GM19193 (cell line): ENCODE measurements around the gene CNOT4.

Experiments
- POLR2A ChIP-seq: IDR thresholded peaks from 4 replicates; pipeline ENCODE4 v1.6.1; 2011; ENCODE audit not compliant: insufficient read depth, insufficient read length; ENCODE audit errors: extremely low read depth

Gene CNOT4

DNA sequence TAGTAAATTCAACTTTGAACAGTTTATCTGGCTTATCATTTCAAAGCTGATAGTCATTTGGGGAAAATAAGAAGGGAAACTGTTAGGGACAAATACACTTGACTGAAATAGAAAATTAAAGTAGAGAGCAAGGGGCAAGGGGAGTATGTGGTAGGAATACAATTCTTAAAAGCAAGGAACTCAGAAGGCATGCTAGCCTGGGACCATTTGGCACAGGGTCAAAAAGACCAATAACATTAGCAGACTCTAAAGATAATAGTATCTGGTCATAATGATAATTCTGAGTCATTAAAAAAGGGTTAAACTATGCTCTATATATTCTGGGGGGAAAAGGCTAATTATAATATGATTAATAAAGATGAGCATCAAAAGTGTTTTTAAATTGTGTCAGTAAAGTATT is 112.2 kb downstream of the CNOT4 start:
- TF ChIP-seq POLR2A = no peak

DNA sequence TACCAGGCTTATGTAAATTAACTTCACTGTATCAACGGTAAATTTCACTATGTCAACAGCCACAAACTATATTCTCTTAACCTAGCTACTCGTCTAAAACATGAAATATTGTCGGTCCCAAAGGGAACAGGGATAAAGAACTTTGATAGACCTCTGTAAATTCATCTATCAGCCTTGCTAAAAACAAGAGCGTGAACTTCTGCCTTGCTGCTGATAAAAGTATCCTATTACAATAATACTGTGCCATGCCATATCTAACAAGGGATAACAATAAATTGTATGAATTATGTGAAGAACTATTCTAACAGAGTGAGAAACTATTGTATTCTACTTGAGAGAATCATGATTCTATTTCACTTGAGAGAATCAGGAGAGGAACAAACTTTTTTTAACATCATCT is 117.2 kb downstream of the CNOT4 start:
- no peak for TF ChIP-seq POLR2A

DNA sequence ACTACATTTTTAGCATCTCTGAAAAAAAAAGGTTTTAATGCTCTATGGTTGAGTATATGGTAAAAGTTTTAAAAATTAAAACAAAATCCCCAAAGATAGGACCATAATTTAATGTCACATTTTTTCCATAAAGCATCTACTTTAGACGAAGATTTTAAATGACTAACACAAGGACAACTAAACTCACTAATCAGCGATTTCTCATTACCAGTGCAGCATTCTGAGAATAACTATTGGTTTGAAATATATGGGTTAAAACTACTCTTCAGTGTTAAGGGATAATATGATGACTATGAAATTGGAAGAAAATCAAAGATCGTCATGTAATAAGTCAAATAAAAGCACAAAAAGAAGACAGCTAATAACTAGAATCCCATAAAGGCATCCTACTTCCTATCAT is 118.4 kb downstream of the CNOT4 start:
- no peak for TF ChIP-seq POLR2A

DNA sequence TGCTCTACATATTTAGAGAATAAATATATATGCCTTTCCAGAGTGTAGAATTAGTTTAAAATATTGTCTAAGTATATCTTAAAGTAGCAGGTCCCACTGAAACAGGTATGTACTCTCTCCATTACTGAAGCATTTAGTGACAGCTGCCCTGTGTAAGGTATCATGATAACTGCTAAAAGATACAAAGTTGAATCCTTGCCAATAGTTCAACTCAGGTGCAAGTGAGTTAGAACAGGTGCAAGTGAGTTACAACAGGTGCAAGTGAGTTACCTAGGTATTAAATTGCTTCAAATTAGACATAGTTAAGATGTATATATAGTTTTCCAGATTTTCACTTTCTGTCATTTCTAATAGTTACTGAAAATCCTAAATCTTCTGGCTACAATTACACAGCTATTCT is 119.1 kb downstream of the CNOT4 start:
- no peak for TF ChIP-seq POLR2A

DNA sequence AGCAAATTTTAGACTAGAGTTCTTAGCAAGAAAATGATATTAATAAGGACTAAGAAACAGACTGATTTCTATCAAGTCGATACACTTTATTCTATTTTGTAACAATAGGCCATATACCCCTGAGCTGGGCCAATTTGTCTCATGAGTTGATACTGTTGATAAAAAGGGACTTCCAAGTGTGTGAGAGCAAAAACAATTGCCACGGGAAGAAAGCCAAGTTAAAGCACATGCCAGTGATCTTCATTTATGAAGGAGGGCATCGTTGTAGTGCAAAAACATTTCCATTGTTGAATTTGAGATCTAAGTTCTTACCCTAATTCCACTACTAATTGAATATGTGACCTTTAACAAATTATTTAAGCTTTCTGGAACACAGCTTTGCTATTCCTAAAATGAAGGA is 119.9 kb downstream of the CNOT4 start:
- TF ChIP-seq POLR2A = no peak

DNA sequence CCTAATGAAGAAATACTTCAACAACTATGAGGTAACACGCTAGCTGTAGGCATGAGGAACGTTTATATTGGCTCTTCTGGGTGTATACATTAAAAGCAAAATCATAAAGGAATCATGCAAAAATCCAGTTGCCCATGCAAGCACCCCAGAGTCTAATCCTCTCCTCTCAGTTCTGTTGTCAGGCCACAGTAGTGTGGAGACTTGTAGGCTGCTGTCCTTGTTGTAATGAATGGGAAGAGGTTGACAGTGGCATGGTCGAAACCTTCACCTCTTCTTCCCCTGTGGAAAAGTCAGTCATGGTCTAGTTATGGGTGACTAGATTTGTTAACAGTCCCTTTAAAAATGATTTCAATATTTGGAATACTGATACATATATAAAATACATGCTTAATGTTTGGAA is 121.3 kb downstream of the CNOT4 start:
- TF ChIP-seq POLR2A = no peak

DNA sequence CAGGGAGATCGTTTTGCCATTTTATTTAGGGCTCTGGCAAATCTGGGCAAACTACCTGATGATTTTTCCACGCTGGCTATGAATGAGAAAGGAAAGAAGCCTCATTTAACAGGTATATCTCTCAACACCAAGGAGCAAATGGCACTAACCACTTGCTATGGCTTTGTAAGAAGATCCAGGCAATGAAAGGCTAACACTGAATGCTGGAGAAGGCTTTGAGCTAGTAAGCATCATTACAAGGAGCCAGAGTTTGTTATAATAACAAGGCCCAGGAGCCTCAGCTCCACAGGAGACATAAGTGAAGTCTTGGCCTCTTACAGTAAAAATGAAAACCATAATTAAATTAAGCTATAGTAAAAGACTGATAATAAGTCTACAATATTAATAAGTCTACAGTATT is 123.1 kb downstream of the CNOT4 start:
- TF ChIP-seq POLR2A = no peak

DNA sequence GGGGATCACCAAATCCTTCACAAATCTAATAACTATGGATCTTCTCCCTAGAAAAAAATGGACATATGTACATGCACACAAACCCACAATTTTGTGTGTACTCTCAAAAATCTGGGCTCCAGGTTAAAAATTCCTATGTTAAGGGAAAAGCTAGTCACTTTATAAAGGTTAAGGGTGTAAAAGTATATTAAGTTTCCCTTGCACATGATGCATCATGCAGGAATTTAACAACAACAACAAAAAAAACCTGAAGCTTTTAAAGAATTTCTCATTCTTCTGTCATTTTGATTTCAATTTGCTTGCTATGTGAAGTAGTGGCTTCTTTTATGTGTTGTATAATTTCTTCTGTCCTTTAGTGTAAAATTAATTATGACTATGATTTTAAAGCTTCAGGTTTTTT is 123.7 kb downstream of the CNOT4 start:
- TF ChIP-seq POLR2A = no peak

DNA sequence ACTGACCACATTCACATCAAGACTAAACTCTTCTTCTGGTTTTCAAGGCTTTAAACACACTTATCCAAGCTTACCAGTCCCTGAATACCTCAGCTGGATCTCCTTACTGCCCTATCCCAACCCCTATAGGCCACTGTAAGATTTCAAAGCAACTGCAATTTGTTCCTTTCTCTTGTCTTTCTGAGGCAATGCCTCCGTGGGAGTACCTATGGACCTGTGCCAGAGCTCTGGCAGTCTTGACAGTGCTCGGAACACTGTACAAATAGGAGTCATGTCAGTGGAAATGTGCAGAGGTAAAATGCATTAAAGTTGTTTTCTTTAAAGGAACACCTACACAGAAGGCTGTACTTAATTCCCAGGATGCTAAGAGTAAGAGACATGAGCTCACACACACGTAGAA is 124.7 kb downstream of the CNOT4 start:
- TF ChIP-seq POLR2A = no peak

DNA sequence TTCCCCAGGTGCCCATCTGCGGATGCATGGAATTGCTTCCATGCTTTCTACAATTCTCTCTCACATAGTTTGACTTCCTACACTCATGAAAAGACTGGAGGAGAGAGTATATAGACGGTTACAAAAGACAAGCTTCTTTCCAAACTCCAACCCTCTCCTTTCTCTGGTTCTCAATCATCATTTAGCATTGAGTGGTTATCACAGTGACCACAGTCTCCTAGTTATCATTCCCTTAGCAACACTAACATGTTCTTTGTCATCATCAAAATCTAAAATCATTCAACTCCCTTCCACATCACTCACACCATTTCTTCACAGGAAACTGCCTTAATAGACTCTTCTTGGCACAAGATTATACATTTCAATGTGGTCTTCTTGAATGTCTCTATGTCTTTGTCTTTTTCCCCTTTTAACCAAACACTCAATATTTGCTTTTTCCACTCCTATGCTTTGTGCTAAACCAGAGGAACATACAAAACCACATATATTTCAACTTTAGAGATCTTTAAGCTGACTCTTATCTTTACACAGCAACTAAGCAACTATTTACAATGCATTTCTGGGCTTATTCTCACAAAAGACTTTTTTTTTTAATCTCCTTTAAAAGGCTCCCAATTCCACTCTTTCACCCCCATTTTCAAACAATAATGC is 126.3 kb downstream of the CNOT4 start:
- TF ChIP-seq POLR2A = no peak

DNA sequence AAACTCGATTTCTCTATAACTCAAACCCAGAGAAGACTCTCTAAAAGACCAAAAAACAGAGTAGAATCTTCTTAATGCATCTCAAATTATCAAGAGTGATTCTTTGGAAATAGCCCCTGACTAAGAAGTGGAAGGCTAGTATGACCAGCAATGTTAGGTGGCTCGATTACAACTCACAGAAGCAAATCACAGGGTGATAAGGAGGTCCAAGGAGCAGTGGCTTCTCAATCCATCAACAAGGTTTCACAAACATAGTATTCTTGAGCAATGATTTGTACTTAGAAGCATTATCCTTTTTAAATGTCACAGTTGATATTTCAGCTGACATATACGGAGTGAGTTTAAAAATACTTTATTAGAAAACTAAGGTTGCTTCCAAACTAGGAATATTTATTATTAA is 127.7 kb downstream of the CNOT4 start:
- TF ChIP-seq POLR2A = no peak

DNA sequence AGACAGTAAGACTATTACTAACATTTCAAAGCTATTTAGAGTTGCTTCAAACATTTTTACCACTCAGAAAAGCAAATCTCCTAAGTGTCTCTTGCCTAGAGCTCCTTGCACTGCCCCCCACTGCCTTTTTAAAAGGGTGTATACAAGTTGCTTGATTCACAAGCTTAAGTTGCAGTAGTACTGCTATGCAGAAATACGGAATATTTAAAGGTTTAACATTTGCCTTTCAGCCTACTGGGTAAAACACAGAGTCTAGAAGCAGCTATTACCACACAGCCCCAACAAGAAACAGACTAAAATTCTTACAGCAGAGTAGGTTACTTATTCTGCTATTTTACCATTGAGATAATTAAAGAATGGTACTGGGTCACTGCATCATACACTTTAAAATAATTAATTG is 128.5 kb downstream of the CNOT4 start:
- TF ChIP-seq POLR2A = no peak

DNA sequence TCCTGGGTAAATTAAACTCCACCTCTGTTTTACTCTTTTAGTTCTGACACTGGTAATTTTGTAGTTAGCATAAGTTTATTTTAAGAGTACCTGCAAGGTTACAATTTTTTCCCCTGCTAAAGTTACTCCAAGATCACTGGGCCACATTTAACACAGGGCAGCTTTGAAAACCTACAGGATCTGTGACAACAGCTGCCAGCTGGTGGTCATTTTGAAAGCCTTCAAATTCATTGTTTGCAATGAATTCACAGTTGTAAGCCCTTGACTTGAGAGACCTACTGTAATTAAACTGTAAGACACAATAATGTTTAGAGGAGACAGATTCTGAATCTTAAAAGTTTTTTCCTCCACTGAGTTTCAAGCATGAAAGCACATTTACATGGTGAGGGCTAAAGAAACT is 129.6 kb downstream of the CNOT4 start:
- TF ChIP-seq POLR2A = no peak

DNA sequence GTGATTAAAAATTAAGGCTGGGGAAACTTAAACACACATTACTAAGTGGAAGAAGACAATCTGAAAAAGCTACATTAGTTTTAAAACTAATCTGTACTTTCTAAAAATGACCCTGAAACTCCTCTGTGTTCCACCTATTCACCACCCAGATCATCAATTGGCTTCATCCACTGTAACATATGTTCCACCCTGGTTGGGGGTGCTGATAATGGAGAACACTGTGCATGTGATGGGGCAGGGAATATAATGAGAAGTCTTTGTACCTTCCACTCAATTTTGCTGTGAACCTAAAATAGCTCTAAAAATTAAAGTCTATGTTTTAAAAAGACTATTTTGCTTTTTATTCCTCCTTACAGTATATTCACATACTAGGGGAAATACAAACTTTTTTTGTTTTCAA is 132.7 kb downstream of the CNOT4 start:
- no peak for TF ChIP-seq POLR2A

DNA sequence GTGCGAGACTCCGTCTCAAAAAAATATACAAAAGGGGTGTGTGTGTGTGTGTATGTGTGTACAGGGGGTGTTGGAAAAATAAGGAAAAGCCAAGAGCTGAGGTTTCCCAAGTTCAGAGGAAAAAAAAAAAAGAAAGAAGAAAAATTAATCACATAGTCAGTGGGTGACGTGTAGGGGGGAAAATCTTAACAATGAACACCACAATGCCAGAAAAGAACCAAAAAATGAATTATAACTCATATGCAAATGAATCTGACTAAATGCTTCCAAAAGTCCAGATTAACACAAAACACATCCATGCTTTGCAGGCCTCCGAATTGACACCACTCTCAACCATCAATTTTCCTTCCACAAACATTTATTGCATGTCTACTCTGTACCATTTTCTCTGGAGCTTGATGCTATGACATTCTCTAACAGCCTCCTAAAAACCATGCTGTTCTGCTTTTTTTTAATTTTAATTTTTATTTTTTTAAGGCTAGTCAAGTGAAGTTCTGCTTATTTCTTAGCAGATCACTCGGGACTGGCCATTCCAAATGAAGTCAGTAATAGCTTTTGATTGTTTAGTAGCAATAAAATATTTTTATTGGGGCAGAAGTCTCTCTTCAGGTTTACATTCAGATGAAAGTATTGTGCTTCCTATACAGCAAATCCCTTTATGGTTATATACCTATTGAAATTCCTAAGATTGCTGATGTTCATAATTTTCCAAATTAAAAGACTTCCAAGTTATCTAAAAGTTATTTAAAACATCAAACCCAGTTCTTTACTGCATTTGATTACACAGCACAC is 133.8 kb downstream of the CNOT4 start:
- TF ChIP-seq POLR2A = no peak

DNA sequence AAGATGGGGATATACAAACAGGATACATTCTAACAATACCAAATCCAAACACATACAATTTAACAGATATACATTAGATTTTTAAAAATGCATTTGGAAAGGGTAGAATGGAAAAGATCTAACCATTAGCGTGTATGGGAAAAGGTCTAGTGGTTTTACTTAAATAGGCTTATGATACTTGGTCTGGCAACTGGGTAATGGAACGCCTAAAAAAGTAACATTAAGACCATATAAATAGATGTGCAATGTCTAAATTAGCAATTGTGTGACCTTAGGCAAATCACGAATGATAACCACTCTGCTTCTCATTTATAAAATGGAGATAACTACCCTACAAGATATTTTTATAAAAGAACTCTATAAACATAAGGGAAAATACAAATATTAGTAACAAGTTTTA is 135.2 kb downstream of the CNOT4 start:
- TF ChIP-seq POLR2A = no peak

DNA sequence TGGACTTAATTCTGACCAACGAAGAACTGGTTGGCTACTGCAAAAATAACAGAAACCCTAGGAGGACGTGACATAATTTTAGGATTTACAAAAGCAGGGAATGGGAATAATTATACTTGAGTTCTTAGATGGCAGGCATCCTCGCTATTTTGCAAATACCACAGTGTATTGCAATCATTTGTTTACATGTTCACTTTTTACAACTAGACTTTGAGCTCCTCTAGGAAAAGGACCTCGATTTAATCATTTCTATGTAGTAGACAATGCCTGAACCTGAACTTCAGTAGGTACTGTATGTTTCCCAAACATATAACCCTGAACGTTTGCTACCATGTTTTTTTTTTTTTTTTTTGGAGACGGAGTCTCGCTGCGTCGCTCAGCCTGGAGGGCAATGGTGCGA is 137.7 kb downstream of the CNOT4 start:
- no peak for TF ChIP-seq POLR2A

DNA sequence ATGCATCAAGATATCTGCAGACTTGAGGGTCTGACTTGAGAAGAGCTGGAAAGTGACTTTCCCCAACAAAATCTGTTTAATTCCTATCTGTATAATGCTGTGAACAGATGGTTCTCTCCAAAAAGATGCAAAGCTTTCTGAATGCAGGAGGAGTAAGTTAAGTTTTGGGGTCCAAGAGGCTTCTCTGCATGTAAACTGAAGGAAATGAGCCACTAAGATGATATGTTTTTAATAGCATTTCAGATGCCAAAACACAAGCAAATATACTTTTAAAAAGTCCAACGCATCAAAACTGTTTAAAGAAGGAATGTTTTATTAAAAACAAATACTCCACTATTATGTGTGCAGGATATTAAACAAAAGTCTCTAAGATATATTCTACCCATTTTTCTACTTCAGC is 139.2 kb downstream of the CNOT4 start:
- no peak for TF ChIP-seq POLR2A

DNA sequence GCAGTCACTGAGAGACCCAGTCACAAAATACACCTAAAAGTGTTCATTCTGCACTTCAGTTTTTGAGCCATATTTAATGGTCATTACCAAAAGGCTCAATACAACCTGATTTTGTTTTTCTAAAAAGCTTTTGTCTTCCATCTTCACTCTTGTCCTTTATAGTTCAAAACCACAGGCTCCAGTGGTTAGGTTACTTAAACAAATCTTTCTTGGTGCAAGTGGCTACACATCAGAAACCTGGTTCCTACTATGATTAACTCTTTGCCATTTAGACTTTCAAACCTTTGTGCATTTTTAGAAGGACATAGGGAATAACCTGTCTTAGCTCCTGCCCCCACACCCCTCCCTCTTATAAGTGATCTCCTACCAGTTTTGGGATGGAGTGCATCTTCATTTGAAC is 140.5 kb downstream of the CNOT4 start:
- no peak for TF ChIP-seq POLR2A
